ENCODE measurements around the gene KCNG3. TPM values are rescaled to one million over a fixed set of nuclear protein-coding genes. Genes with fewer than 3 reads are reported as not detected.
"Not testable (repeated sequence)": the region's sequence is repeated elsewhere in the genome, so short reads cannot be mapped to it uniquely, and the experiment has no call there.

The KCNG3 gene
- total RNA-seq, 2 donors from 2014 or later = not detected

DNA sequence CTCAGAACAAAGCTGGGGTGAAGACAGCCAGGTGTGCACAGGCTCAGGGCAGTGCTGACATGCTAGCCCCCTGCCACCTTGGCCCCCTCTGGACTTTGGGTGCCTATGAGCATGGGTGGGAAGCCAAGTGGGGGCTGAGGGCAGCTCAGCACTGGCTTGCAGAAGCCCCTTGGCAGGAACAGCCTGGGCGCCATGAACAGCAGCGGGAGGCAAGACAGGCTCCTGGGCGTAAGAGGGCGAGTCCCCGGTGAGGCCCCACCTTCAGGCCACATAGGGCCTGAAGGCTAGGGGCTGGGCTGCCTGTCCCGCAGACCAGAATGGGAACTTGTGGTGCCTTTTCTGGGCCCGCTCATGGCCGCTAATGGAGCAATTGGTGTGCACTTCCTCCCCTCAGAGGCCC is 85.8 kb downstream of the KCNG3 start:
- Histone ChIP-seq H3K4me1 (no peaks in the 10 kb centered on the region), H3K4me3 (no peak overlapping the region), H3K27ac (no peak overlapping the region), H3K9me3 (no peaks in the 10 kb centered on the region), H3K36me3 (no peaks in the 10 kb centered on the region), H3K27me3 (no peaks in the 10 kb centered on the region)
- TF ChIP-seq, protein P1, sequence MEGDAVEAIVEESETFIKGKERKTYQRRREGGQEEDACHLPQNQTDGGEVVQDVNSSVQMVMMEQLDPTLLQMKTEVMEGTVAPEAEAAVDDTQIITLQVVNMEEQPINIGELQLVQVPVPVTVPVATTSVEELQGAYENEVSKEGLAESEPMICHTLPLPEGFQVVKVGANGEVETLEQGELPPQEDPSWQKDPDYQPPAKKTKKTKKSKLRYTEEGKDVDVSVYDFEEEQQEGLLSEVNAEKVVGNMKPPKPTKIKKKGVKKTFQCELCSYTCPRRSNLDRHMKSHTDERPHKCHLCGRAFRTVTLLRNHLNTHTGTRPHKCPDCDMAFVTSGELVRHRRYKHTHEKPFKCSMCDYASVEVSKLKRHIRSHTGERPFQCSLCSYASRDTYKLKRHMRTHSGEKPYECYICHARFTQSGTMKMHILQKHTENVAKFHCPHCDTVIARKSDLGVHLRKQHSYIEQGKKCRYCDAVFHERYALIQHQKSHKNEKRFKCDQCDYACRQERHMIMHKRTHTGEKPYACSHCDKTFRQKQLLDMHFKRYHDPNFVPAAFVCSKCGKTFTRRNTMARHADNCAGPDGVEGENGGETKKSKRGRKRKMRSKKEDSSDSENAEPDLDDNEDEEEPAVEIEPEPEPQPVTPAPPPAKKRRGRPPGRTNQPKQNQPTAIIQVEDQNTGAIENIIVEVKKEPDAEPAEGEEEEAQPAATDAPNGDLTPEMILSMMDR (IDR thresholded peaks at IDR 0.05) = no peak
- DNase-seq (ENCODE audit: low spot score) = no peak

GRCh38 chr2:42407476-42407875 is 86.3 kb downstream of the KCNG3 start:
- Histone ChIP-seq H3K27ac (no peak overlapping the region), H3K27me3 (no peaks in the 10 kb centered on the region), H3K4me1 (no peaks in the 10 kb centered on the region), H3K36me3 (no peaks in the 10 kb centered on the region), H3K4me3 (no peak overlapping the region), H3K9me3 (no peaks in the 10 kb centered on the region)
- DNase-seq (ENCODE audit: low spot score) = no peak
- TF ChIP-seq, protein P1 (IDR thresholded peaks at IDR 0.05) = no peak

DNA sequence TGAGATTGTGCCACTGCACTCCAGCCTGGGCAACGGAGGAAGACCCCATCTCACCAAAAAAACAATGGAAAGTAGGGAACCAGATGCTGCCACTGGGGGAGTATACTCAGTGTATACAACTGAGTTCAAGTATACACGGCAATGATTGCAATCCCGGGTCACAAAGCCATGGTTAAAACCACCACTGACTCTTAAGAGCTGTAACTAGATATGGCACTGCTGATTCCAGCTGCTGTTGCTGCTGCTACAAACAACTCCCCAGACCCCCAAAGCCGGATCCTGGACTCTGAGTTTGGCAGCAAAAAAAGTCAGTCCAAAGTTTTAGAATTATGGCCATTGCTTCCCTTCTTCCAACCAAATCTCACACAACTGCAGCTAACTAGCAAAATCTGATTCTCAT is 89.1 kb downstream of the KCNG3 start:
- no peak for DNase-seq (ENCODE audit: low spot score)
- Histone ChIP-seq H3K4me1 (no peaks in the 10 kb centered on the region), H3K27ac (no peak overlapping the region), H3K9me3 (peaks cover 0 to 6% of the 10 kb centered on the region in 2 donors), H3K4me3 (no peak overlapping the region), H3K27me3 (no peaks in the 10 kb centered on the region), H3K36me3 (no peaks in the 10 kb centered on the region)
- TF ChIP-seq, protein P1 (IDR thresholded peaks at IDR 0.05) = no peak

DNA sequence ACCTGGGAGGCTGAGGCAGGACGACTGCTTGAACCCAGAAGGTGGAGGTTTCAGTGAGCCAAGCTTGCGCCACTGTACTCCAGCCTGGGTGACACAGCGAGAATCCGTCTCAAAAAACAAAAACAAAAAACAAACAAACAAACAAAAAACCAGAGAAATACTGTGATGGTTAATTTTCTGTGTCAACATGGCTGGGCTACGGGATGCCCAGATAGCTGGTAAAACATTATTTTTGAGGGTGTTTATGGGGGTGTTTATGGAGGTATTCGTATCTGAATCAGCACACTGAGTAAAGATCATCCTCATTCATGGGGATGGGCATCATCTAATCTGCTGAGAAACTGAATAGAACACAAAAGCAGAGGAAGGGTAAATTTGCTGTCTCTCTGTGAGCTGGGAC is 92.0 kb downstream of the KCNG3 start:
- H3K4me1 ChIP-seq = no peaks in the 10 kb centered on the region
- no peaks in the 10 kb centered on the region for H3K36me3 ChIP-seq
- DNase-seq (ENCODE audit: low spot score) = no peak
- no peaks in the 10 kb centered on the region for H3K27me3 ChIP-seq
- H3K27ac ChIP-seq = no peak overlapping the region
- peaks cover 0 to 6% of the 10 kb centered on the region in 2 donors for H3K9me3 ChIP-seq
- H3K4me3 ChIP-seq = no peak overlapping the region
- TF ChIP-seq, protein P1 (IDR thresholded peaks at IDR 0.05) = no peak

- not testable (repeated sequence) for DNase-seq (ENCODE audit: low spot score); H3K4me1 ChIP-seq; H3K4me3 ChIP-seq; H3K27me3 ChIP-seq; H3K9me3 ChIP-seq; H3K36me3 ChIP-seq; H3K27ac ChIP-seq
Observed at GRCh38 chr2:42398052-42398451, 95.7 kb downstream of the KCNG3 start.

DNA sequence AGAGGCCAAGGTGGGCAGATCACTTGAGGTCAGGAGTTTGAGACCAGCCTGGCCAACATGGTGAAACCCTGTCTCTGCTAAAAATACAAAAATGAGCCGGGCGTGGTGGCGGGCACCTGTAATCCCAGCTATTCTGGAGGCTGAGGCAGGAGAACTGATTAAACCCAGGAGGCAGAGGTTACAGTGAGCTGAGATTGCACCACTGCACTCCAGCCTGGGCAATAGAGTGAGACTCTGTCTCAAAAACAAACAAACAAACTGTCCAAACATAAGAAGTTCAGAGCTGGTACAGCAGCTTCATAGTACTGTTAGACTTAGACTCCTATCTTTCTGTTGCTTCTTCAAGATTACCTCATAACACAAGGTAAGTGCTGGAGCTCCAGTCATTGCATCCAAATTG is 100.5 kb downstream of the KCNG3 start:
- H3K27ac ChIP-seq; H3K9me3 ChIP-seq; H3K27me3 ChIP-seq; DNase-seq (ENCODE audit: low spot score); H3K4me1 ChIP-seq; H3K4me3 ChIP-seq; H3K36me3 ChIP-seq: not testable (repeated sequence)

DNA sequence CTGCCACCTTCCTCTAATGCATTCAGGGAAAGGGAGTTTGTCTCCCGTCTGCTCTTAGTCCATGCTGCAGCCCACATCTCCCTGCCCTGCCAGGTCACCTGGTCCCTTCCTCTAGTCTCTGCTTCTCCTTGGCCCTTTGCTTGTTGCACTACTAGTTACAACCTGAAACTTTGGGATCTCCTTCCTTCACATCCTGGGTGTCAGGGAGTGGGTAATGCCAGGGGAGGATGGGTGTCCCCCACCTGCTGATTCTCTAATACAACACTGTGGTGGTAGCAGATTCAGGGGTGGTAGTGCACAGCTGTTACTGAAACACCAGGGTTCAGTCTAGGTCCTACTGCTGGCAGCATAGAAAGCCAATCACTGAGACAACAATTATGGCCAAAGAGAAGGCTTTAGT is 101.6 kb downstream of the KCNG3 start:
- no peak overlapping the region for H3K4me3 ChIP-seq
- DNase-seq (ENCODE audit: low spot score) = no peak

More for the DNA sequence above, 101.6 kb downstream of the KCNG3 start:
- Histone ChIP-seq H3K4me1 (no peaks in the 10 kb centered on the region), H3K27me3 (no peaks in the 10 kb centered on the region), H3K36me3 (no peaks in the 10 kb centered on the region), H3K9me3 (no peaks in the 10 kb centered on the region), H3K27ac (no peak overlapping the region)
- TF ChIP-seq, protein P1 (IDR thresholded peaks at IDR 0.05) = no peak

Other genes starting within 250 kb of the KCNG3 start
- gene COX7A2L, start 132.8 kb downstream of the KCNG3 start, total RNA-seq = 100 to 1,000 TPM in 1 of 2 donors, 10 to 100 TPM in 1; 96.0 to 132 TPM
- 10 to 100 TPM; 12.9 to 18.5 TPM for gene MTA3, start 74.7 kb upstream of the KCNG3 start, total RNA-seq